CD14-positive monocyte (primary cell): ENCODE results near the gene TCF4. TPM values are rescaled to one million over a fixed set of nuclear protein-coding genes. Genes with fewer than 3 reads are reported as not detected.

Source experiments
- DNase-seq, 3 donors: peaks; one replicate each; pipeline ENCODE4 v3.0.0-alpha.2; 2011 to 2022
- H2AFZ ChIP-seq: 2 replicates; pipeline ENCODE4 v1.6.0; 2012; ENCODE audit warnings: mild to moderate bottlenecking, low read depth, low read length, inconsistent platforms; ENCODE audit not compliant: insufficient read depth, poor library complexity, severe bottlenecking
- H3K27ac ChIP-seq, 2 donors: 1 replicate in 1 of 2; 2 replicates in 1 of 2; pipeline ENCODE4 v1.5.1; 2012 to 2013; ENCODE audit warnings: low read length in 2 of 2, control low read depth in 1 of 2, inconsistent platforms in 1 of 2, low read depth in 1 of 2, mild to moderate bottlenecking in 1 of 2
- H3K27me3 ChIP-seq, 2 donors: one replicate each; pipeline versions ENCODE4 v1.6.0 to v1.6.1; 2011 to 2013; ENCODE audit warnings: low read length in 2 of 2; ENCODE audit not compliant: control insufficient read depth in 2 of 2, insufficient read depth in 2 of 2
- H3K36me3 ChIP-seq, 2 donors: replicated peaks in 1 of 2; 1 replicate in 1 of 2; 2 replicates in 1 of 2; pipeline versions ENCODE4 v1.5.1 to v1.6.1; 2012 to 2013; ENCODE audit warnings: low read length in 2 of 2, control low read depth in 1 of 2, inconsistent platforms in 1 of 2, mild to moderate bottlenecking in 1 of 2; ENCODE audit not compliant: insufficient read depth in 2 of 2, control insufficient read depth in 1 of 2
- H3K4me1 ChIP-seq, 2 donors: 1 replicate in 1 of 2; 2 replicates in 1 of 2; pipeline versions ENCODE4 v1.5.1 to v1.6.1; 2012 to 2013; ENCODE audit warnings: low read length in 2 of 2, control low read depth in 1 of 2, inconsistent platforms in 1 of 2, mild to moderate bottlenecking in 1 of 2, moderate library complexity in 1 of 2; ENCODE audit not compliant: insufficient read depth in 2 of 2, control insufficient read depth in 1 of 2
- H3K4me2 ChIP-seq: replicated peaks from 2 replicates; pipeline ENCODE3; 2012; ENCODE audit warnings: low read length, moderate library complexity, mild to moderate bottlenecking; ENCODE audit not compliant: poor library complexity, severe bottlenecking; ENCODE audit errors: extremely low read depth
- H3K4me3 ChIP-seq, 3 experiments: fragments of 200-600 bp in 1 of 3; sonication (generic) in 1 of 3; replicated peaks in 1 of 3; 1 replicate in 2 of 3; 2 replicates in 1 of 3; pipeline ENCODE4 v1.5.1; 2011 to 2013; ENCODE audit warnings: low read length in 3 of 3, mild to moderate bottlenecking in 3 of 3, control low read depth in 2 of 3, low read depth in 2 of 3, inconsistent platforms in 1 of 3, moderate library complexity in 1 of 3
- H3K79me2 ChIP-seq: 2 replicates; pipeline ENCODE4 v1.6.0; 2012; ENCODE audit warnings: mild to moderate bottlenecking, control low read depth, inconsistent platforms, low read length, moderate library complexity; ENCODE audit not compliant: insufficient read depth
- H3K9ac ChIP-seq: 2 replicates; pipeline ENCODE4 v1.6.0; 2017; ENCODE audit warnings: low read length, mild to moderate bottlenecking; ENCODE audit not compliant: insufficient read depth, poor library complexity, severe bottlenecking
- H3K9me3 ChIP-seq, 2 donors: replicated peaks in 1 of 2; 1 replicate in 1 of 2; 2 replicates in 1 of 2; pipeline versions ENCODE4 v1.5.1 to v1.6.1; 2012 to 2013; ENCODE audit warnings: low read length in 2 of 2, control low read depth in 1 of 2; ENCODE audit not compliant: control insufficient read depth in 1 of 2, insufficient read depth in 1 of 2
- H4K20me1 ChIP-seq: 2 replicates; pipeline ENCODE4 v1.6.0; 2012; ENCODE audit warnings: mild to moderate bottlenecking, low read length, control low read depth, moderate library complexity; ENCODE audit not compliant: insufficient read depth
- H3K27ac Mint-ChIP-seq, 7 donors: one replicate each; pipeline ENCODE4 v1.8.0; 2020; ENCODE audit warnings: mild to moderate bottlenecking in 7 of 7, mixed read lengths in 7 of 7, moderate library complexity in 6 of 7, inconsistent platforms in 2 of 7
- H3K27me3 Mint-ChIP-seq, 3 donors: one replicate each; pipeline ENCODE4 v1.8.0; 2021 to 2022; ENCODE audit warnings: low read depth in 3 of 3, mild to moderate bottlenecking in 3 of 3, mixed read lengths in 3 of 3, moderate library complexity in 3 of 3, inconsistent platforms in 1 of 3
- H3K36me3 Mint-ChIP-seq, 2 donors: one replicate each; pipeline ENCODE4 v1.8.0; 2020; ENCODE audit warnings: mixed read lengths in 2 of 2, inconsistent platforms in 1 of 2, mild to moderate bottlenecking in 1 of 2
- H3K4me1 Mint-ChIP-seq: one replicate; pipeline ENCODE4 v1.8.0; 2020; ENCODE audit warnings: mild to moderate bottlenecking, mixed read lengths
- H3K4me3 Mint-ChIP-seq, 2 donors: one replicate each; pipeline ENCODE4 v1.8.0; 2020; ENCODE audit warnings: mild to moderate bottlenecking in 2 of 2, mixed read lengths in 2 of 2, moderate library complexity in 1 of 2
- H3K9me3 Mint-ChIP-seq, 7 donors: one replicate each; pipeline ENCODE4 v1.8.0; 2020 to 2022; ENCODE audit warnings: mixed read lengths in 7 of 7, mild to moderate bottlenecking in 6 of 7, moderate library complexity in 6 of 7, inconsistent platforms in 2 of 7
- CTCF ChIP-seq: fragments of 200-600 bp; IDR thresholded peaks from one replicate; pipeline ENCODE4 v1.8.0; 2022; ENCODE audit warnings: antibody characterized with exemption, mild to moderate bottlenecking
- WGBS: methylation state at CpG from one replicate; pipeline ENCODE4 v1.1.5; 2013; ENCODE audit warnings: missing lambda C conversion rate; ENCODE audit not compliant: insufficient coverage; 5-methylcytosine and 5-hydroxymethylcytosine counted together
- intact Hi-C, 2 donors: fragments of 100-400 bp; cut with micrococcal nuclease; formaldehyde crosslinking; loops; one replicate each; pipeline versions ENCODE4 v1.15.0 to v1.15.1; 2023
- polyA plus RNA-seq, 3 donors: library from polyadenylated mRNA; depleted of rRNA in 1 of 3; unstranded in 2 of 3; stranded (reverse) in 1 of 3; fragments of 300-500 nt in 2 of 3; fragments of >200 nt in 1 of 3; fragmentation: Illumina TruSeq in 2 of 3; gene quantifications; 1 replicate in 2 of 3; 2 replicates in 1 of 3; pipeline ENCODE4 v1.2.3, GENCODE V29; 2012 to 2021

TCF4 gene
- polyA plus RNA-seq, 3 donors: 5.9 to 12.9 (median 10.7) TPM

- peaks cover 0 to 7% (median 0%) of the 10 kb centered on the region in 7 donors for H3K9me3 Mint-ChIP-seq
- Histone ChIP-seq H4K20me1 (no peaks in the 10 kb centered on the region), H2AFZ (no peak overlapping the region), H3K79me2 (no peaks in the 10 kb centered on the region), H3K27me3 (no peaks in the 10 kb centered on the region), H3K36me3 (no peaks in the 10 kb centered on the region), H3K4me1 (no peaks in the 10 kb centered on the region), H3K9ac (no peak overlapping the region), H3K27ac (no peak overlapping the region), H3K4me2 (no peak overlapping the region), H3K9me3 (no peaks in the 10 kb centered on the region), H3K4me3 (no peak overlapping the region)
- H3K4me3 Mint-ChIP-seq: no peak overlapping the region
- H3K36me3 Mint-ChIP-seq: no peaks in the 10 kb centered on the region
- no peak overlapping the region for H3K27ac Mint-ChIP-seq
- intact Hi-C loops: no loop called here
- no peak for DNase-seq
- no peak for TF ChIP-seq CTCF
- H3K27me3 Mint-ChIP-seq: peaks cover 1 to 4% (median 2%) of the 10 kb centered on the region in 3 donors
- H3K4me1 Mint-ChIP-seq: no peaks in the 10 kb centered on the region
Measured at GRCh38 chr18:55195863-55196262, 392.1 kb downstream of the TCF4 start.

GRCh38 chr18:55189972-55190371 is 398.0 kb downstream of the TCF4 start:
- Mint-ChIP-seq H3K4me3 (no peak overlapping the region), H3K36me3 (no peaks in the 10 kb centered on the region), H3K27me3 (peaks cover 0 to 5% (median 1%) of the 10 kb centered on the region in 3 donors), H3K27ac (no peak overlapping the region), H3K9me3 (peaks cover 0 to 3% (median 1%) of the 10 kb centered on the region in 7 donors), H3K4me1 (no peaks in the 10 kb centered on the region)
- no peak overlapping the region for H2AFZ ChIP-seq
- H3K9me3 ChIP-seq: no peaks in the 10 kb centered on the region
- WGBS: 81% methylated on average over 2 of the region's 3 CpGs
- no peak overlapping the region for H3K9ac ChIP-seq
- no peaks in the 10 kb centered on the region for H3K79me2 ChIP-seq
- H3K4me1 ChIP-seq: no peaks in the 10 kb centered on the region
- H3K4me3 ChIP-seq: no peak overlapping the region
- H3K4me2 ChIP-seq: no peak overlapping the region
- intact Hi-C loops: no loop called here
- H3K27me3 ChIP-seq: no peaks in the 10 kb centered on the region
- no peaks in the 10 kb centered on the region for H3K36me3 ChIP-seq
- no peak for DNase-seq
- no peak for TF ChIP-seq CTCF
- no peaks in the 10 kb centered on the region for H4K20me1 ChIP-seq
- H3K27ac ChIP-seq: no peak overlapping the region
